NK-92 (cell line): Measurements from ENCODE around the gene ERCC3.
"Not testable (repeated sequence)": the region's sequence is repeated elsewhere in the genome, so short reads cannot be mapped to it uniquely, and the experiment has no call there.

Source experiments
- DNase-seq: peaks from one replicate; lab custom pipeline; 2025; ENCODE audit not compliant: unreplicated experiment; lab: John Stamatoyannopoulos, UW

Gene ERCC3

DNA sequence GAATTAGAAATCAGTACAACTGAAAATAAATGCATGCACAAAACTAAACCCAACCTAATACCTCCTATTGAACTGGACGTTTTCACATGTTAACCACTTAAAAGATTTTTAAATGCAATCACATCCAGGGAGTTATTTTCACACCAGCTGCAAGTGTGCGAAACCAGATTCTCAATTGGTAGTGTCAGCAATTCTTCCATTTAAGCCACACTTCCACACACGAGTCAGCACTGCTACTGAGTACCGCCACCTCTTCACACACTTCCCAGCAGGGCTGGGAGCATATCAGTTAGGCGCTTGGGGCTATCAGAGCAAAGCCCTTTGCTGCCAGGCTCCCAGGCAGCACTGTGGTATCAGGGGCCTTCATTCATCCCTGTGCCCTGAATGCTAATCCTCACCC is 14.2 kb downstream of the ERCC3 start:
- no peak for DNase-seq

DNA sequence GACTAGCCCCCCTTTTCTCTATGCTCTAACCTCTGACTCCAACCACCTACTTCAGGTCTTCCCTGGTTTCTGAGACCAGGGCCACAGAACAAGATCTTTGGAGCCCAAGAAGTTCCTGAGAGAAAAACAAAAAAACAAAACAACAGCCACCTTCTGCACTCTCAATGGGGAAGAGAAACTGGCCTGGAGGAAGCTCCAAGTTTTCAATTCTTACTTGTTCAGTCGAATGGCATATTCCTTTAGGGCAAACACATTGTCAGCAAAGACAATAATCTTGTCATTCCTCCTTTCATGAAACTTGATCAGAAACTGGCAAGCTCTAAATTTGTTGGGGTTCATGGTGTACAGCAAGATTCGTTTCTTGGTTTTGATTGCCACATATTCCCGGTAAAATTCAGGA is 15.0 kb downstream of the ERCC3 start:
- DNase-seq = no peak

DNA sequence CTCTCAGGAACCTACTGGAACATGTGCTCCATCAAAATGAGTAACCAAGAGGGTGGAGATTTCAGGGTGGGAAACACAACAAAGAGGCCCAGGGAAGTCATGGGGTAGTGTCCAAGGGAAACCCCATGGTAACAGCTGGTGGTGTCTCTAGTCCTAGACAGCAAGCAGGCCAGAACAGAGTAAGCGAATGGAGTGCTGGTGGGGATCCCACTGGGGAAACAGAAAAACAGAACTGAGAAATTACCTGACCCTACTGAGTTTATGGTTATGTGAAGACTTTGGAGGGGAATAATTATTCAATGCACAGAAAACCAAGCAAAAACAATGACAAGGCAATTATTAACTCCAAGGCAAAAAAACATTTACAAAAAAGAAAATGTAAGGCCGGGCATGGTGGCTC is 16.9 kb downstream of the ERCC3 start:
- DNase-seq = no peak

DNA sequence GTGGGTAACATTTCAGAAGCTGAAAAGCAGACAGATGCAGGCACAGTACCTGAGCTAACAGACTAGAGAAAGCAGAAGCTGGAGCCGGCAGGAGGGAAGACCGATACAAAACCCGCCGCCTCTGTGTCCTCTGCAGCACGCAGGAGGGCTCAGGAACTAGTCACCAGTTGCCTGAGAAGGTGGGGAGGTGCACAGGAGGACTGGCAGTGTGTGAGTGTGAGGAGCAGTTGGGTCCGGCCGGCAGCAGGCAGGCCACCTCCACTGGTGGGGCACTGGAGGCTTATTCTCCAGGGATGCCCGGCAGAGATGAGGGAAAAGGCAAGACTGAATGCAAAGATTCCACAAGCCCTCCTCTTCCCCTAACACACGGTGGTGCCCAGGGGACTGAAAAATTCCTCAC is 18.2 kb downstream of the ERCC3 start:
- DNase-seq = no peak

DNA sequence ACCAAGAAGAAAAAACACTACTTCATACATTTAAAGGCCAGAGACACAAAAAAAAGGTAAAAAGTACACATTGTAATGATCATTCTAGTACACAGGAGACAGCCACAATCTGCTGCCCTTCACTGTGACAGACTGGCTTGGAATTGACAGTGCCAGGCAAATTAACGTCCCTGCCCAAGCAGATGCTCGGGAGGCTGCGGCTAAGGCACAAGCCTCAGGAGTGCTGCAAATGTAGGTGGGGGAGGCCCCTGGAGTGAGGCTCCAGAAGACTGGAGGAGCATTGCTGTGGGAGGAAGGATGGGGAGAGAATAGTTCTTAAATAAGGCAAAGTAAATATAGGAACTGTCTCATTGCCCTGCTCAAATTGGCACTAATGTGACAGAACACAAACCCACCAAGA is 18.6 kb downstream of the ERCC3 start:
- DNase-seq = no peak

DNA sequence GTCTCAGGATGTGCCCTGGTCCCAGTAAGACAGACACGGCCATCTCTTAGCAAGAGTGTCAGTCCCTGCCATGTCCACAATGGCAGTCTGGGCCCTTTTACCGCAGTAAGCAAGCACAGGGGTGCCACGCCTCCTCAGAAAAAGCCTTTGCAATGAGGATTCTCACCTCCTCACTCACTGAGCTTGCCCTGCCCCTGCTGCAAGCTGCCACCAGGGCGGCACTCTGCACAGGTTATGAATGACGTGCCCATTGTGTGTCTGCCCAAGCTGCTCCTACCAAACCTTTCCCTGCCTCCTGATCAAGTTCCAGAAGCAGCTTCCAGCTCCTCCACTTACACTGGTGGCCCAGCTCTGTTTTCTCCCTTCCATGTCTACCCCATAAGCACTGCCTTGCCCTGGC is 23.3 kb downstream of the ERCC3 start:
- DNase-seq = no peak

DNA sequence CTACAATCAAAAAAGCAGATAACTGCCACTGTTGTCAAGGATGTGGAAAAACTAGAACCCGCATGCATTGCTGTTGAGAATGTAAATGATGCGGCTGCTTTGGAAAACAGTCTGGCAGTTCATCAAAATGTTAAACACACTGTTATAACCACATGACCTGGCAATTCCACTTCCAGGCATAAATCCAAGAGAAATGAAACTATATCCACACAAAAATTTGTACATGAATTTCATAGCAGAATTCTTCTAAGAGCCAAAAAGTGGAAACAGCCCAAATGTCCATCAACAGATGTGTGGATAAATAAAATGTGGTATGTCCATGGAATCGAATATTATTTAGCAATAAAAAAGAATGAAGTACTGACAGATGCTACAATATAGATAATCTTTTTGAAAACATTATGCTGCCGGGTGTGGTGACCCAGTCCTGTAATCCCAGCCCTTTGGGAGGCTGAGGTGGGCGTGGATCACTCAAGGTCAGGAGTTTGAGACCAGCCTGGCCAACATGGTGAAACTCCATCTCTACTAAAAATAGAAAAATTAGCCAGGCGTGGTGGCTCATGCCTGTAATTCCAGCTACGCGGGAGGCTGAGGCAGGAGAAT is 32.0 kb downstream of the ERCC3 start:
- no peak for DNase-seq

DNA sequence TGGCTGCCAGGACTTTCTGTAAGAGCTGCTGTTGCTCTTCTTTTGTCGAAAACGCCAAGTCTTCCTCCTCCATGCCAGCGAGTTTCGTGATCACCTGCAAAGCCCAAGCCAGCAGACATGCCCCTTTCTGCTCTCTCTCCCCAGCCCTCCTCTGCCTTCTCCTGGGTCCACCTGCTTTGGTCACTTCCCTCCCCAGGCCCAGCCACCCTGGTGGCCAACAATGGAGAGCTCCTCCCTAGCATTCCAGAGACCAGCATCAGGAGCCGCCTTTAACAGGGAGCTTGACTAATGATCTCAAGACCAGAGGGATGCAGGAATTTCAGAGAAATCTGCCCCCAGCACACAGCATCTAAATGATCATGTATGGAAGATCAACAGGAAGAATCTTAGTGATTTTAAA is 34.6 kb downstream of the ERCC3 start:
- no peak for DNase-seq

DNA sequence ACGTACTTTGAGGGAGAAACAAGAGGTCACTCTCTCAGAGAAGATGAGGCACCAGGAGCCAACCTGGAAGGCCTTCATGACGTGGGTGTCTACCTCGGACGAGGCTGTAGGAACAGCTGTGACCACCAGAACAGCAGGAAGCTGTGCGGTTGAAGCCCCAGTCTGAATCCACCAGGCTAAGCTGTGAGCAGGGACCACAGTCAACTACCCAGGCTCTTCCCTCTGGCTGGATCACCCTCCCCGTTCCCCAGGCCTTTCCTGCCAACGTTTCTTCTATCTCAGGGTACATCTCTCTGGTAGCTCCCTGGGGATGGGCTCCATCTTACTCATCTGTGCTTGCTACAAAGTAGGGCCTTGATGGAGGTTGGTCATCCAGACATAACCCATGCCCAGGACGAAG is 37.1 kb downstream of the ERCC3 start:
- no peak for DNase-seq

DNA sequence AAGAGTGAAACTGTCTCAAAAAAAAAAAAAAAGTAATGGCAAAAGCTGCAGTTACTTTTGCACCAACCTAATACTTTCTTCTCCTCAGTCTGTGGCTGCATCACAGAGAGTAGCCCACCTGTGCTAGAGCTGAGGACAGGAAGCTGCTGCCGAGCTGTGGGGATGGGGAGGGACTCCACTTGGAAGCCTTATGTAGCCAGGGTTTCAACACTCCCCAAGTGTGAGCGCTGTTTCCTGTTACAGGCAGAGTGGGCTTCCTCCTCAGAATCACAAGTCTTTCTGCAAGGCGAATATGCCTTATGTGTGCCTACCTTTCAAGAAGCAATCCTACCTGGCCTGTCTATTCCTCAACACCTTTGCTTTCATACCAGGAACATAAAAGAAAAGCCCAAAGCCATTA is 37.6 kb downstream of the ERCC3 start:
- DNase-seq = no peak

DNA sequence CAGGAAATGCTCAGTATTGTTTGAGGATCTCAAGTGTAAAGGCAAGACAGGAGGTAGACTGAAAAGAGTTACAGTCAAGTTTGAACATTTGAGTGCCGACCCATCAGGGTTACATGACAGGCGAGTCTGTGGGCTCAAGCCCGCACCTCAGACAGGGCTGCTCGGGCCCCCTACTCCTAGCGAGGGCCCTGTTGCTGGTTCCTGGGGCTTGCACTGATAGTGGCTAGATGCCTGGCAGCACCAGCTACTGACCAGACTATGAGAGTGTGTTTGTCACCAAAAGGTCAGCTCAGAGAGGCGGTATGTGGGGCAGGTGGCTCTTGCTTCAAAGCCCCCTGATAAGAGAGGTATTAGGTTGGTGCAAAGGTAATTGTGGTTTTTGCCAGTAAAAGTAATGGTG is 38.2 kb downstream of the ERCC3 start:
- no peak for DNase-seq

DNA sequence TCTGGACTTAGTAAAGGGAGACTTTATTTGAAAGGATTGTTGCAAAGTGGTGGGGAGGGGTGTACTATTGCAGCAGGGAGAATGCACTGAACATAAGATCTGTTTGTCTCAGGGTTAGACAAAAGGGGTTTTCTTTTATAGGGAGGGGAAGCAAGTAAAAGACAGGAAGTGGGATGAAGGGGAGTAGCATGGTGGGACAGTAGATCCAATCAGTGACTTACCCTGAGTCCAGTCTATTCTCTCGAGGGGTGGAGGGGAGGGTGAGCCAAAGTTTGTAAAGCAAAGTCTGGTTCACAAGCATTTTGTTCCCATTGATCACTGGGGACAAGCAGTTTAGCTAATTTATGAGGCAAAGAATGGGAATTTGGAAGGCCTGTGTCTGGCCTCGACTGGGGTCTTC is 38.8 kb downstream of the ERCC3 start:
- DNase-seq = no peak

DNA sequence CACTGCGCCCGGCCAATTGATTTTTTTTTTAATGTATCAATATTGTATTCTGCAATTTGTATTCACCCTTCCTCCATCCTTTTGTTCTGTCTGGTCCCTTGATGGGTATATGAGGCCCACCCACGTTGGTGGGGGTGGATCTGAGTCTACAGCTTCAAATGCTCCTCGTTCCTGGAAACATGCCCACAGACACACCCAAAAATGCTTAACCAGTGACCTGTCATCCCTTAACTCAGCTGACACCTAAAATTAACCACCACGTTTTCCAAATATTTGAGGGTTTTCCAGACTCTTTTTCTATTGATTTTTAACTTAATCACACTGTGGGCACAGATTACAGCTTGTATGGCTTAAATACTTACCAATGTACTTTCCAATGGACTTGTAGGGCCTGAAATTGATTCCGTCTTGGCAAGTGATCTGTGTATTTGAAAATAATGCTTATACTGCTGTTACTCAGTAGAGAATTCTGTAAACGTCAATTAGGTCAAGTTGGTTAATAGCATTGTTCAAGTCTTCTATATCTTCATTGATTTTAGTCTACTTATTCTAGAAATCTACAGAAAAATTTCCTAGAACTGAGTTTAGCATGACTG is 39.5 kb downstream of the ERCC3 start:
- no peak for DNase-seq

DNA sequence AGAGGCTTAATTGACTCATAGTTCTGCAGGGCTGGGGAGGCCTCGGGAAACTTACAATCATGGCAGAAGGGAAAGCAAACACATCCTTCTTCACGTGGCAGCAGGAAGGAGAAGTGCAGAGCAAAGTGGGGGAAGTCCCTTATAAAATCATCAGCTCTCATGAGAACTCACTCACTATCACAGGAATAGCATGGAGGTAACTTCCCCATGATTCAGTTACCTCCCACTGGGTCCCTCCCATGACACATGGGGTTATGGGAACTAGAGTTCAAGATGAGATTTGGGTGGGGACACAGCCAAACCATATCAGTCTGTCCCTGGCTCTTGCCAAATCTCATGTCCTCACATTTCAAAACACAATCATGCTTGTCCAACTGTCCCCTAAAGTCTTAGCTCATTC is 52.8 kb downstream of the ERCC3 start:
- DNase-seq = not testable (repeated sequence)

DNA sequence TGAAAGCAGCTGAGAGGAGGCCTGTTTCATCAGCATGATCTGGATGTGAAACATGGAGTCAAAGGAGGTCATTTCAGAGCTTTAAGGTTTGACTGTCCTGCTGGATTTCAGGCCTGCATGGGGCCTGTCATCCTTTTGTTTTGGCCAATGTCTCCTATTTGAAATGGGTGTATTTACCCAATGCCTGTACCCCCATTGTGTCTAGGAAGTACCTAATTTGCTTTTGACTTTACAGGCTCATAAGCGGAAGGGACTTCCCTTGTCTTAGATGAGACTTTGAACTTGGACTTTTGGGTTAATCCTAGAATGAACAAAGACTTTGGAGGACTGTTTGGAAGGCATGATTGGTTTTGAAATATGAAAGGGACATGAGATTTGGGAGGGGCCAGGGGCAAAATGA is 54.5 kb downstream of the ERCC3 start:
- no peak for DNase-seq

DNA sequence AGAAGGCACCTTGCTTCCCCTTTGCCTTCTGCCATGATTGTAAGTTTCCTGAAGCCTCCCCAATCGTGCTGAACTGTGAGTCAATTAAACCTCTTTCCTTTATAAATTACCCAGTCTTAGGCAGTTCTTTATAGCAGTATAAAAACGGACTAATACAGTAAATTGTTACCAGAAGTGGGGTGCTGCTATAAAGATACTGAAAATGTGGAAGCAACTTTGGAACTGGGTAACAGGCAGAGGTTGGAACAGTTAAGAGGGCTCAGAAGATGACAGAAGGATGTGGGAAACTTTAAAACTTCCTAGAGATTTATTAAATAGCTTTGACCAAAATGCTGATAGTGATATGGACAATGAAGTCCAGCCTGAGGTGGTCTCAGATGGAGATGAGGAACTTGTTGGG is 56.2 kb downstream of the ERCC3 start:
- not testable (repeated sequence) for DNase-seq

DNA sequence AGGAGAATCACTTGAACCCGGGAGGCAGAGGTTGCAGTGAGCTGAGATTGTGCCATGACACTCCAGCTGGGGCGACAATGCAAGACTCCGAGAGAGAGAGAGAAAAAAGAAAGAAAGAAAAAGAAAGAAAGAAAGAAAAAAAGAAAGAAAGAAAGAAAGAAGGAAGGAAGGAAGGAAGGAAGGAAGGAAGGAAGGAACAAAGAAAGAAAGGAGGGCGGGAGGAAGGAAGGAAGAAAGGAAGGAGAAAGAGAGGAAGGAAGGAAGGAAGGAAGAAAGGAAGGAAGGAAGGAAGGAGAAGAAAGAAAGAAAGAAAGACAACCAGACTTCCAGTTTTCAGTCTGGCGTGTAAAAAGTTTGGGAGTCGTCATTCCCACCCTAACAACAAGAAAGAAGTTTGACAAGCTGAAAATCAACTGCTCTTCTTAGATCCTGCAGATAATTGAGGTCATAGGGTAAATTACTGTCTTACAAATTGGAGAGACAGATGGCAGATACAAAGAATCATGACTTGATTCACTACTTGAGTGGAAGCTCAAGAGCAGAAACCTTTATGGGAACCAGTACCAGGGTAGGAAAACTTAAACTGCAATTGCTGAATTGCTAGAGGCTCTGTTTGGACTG is 58.8 kb downstream of the ERCC3 start:
- DNase-seq = no peak

DNA sequence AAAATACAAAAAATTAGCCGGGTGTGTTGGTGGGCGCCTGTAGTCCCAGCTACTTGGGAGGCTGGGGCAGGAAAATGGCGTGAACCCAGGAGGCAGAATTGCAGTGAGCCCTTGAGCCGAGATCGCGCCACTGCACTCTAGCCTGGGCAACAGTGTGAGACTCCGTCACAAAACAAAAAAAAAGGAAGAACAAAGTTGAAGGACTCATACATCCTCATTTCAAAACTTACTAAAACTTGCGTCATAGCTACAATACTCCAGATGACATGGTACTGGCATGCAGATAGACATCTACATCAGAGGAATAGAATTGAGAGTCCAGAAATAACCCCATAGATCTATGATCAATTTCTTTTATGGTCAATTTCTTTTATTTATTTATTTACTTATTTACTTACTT is 60.2 kb downstream of the ERCC3 start:
- DNase-seq = no peak

DNA sequence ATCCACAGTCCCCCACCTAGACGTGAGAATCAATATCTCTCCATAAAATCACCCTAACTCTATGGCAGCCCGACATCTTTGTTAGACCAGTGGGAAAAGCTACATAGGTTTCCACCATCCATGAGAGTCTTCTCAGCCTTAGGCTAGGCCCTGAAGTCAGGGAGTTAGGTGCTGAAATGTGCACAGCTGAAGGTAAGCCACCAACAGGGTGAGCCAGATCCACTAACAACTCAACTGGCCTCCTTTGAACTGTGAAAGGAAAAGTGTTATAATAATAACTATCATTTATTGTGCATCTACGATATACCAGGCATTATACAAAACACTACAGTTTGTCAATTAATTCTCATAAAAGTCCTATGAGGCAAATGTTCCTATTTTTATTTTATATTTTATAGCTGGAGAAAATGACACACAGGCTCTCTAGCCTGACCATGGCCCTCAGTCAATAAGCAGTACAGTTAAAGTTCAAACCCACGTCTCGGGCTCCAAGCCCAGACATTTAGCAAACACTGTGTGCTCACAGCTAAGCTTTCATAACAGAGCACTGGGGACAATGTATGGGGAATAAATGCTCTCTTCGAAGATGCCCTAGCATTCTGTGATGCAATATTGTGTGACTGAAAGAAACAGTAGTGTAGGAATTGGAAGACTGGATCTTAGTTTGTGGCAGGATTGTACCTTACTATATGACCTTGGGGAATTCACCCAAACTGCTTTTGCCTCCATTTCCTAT is 62.6 kb downstream of the ERCC3 start:
- no peak for DNase-seq

DNA sequence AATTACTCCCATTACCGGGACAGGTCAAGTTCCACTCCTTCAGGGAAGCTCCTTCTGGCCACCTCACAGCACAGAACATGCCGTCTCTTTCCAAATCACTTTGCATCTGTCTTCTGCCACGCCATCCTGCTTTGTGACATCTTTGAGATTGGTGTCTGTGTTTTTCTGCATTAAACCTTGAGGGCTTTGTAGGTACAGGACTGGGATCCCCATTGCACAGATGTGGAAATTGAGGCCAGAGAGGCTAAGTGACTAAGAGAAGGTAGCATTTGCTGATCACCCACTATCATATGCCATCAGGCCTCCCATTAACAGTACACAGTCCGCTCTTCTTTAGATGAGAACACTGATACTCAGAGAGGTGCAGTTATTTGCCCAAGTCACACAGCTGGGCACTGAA is 64.4 kb downstream of the ERCC3 start:
- no peak for DNase-seq

DNA sequence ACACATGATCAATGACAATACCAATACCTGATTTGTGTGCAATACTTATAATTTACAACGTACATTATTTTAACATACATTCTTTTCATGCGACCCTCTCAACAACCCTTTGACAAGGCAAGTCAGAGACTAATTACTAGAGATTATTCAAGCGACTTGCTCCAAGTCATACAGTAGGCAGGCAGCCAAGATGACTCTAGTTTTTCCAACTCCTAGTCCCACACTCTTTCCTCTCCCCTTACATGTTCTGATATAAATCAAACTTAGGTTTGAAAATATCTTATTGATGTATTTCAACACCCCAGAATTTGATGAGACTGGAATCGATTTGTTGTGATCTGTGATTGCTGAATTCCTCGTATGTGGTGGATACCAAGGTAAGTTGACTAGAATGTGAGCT is 65.8 kb downstream of the ERCC3 start:
- no peak for DNase-seq

DNA sequence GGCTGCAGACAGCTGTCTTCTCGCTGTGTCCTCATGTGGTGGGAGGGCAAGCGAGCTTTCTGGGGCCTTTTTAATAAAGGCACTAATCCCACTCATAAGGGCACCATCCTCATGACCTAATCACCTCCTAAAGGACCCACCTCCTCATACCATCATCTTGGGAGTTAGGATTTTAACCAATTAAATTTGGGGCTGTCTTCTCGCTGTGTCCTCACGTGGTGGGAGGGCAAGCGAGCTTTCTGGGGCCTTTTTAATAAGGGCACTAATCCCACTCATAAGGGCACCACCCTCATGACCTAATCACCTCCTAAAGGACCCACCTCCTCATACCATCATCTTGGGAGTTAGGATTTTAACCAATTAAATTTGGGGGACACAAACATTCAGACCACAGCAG is 66.7 kb downstream of the ERCC3 start:
- not testable (repeated sequence) for DNase-seq
